GM18861 (cell line): ENCODE data around the gene USP26.
"Not testable (repeated sequence)": the region's sequence is repeated elsewhere in the genome, so short reads cannot be mapped to it uniquely, and the experiment has no call there.

Experiments
- ATAC-seq: cut with Tn5 transposase; IDR thresholded peaks from one replicate; pipeline ENCODE4 v1.9.1; 2021; ENCODE audit not compliant: unreplicated experiment

USP26 gene, protein sequence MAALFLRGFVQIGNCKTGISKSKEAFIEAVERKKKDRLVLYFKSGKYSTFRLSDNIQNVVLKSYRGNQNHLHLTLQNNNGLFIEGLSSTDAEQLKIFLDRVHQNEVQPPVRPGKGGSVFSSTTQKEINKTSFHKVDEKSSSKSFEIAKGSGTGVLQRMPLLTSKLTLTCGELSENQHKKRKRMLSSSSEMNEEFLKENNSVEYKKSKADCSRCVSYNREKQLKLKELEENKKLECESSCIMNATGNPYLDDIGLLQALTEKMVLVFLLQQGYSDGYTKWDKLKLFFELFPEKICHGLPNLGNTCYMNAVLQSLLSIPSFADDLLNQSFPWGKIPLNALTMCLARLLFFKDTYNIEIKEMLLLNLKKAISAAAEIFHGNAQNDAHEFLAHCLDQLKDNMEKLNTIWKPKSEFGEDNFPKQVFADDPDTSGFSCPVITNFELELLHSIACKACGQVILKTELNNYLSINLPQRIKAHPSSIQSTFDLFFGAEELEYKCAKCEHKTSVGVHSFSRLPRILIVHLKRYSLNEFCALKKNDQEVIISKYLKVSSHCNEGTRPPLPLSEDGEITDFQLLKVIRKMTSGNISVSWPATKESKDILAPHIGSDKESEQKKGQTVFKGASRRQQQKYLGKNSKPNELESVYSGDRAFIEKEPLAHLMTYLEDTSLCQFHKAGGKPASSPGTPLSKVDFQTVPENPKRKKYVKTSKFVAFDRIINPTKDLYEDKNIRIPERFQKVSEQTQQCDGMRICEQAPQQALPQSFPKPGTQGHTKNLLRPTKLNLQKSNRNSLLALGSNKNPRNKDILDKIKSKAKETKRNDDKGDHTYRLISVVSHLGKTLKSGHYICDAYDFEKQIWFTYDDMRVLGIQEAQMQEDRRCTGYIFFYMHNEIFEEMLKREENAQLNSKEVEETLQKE

DNA sequence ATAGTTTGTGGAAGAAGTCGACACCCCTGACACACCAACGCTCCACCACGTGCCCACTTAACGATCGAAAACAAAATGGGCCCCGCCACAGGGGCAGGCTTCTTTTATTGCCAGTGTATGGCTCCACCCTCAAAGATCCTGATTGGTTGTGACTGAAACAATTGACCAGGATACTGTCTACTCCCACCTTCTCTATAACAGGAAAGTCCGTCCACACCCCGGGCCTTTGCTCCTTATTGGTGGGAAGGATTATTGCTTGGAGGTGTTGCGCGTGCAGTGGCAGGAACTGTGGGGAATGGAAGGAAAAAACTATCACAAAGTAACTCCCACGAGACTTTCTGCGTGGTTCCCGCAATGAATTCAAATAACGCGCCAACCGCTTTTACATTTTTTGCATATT, at the start of gene USP26:
Gene USP26 (minus strand): TSS at position 79 of the 400 bp plus-strand sequence. CDS start 68,889 bp downstream, outside the sequence.
- ATAC-seq, result no peak

DNA sequence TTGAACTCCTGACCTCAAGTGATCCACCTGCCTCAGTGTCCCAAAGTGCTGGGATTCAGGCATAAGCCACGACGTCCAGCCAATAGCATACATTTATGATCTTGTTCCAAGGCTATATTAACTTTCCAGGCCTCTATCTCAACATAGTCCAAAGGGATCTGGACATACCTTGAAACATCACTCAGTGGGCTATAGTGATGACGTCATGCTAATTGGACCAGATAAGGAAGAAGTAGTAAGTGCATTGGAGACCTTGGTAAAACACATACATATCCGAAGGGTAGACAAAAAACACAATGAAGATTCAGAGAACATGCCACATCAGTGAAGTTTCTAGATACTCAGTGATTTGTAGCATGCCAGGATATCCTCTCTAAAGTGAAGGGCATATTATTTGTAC, 37.4 kb upstream of the USP26 start:
- ATAC-seq, result no peak

DNA sequence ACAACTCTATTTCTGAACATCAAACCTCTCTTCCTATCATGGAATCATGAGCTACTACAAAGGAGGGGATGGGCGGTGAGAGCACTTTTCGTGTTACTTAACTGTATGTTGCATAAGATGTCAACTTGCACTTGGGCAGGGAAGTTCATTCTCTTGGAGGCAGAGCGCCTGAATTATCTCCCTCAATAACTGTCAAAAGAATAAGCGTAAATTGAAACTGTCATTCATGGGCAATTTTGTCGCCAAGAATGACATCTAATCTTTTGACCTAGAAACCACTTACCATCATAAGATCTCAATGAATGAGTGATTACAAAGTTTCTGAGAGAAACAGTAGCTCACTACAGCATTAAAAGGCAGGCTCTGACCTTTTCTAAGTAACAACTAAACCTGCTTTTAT, 23.5 kb upstream of the USP26 start:
- no peak for ATAC-seq

DNA sequence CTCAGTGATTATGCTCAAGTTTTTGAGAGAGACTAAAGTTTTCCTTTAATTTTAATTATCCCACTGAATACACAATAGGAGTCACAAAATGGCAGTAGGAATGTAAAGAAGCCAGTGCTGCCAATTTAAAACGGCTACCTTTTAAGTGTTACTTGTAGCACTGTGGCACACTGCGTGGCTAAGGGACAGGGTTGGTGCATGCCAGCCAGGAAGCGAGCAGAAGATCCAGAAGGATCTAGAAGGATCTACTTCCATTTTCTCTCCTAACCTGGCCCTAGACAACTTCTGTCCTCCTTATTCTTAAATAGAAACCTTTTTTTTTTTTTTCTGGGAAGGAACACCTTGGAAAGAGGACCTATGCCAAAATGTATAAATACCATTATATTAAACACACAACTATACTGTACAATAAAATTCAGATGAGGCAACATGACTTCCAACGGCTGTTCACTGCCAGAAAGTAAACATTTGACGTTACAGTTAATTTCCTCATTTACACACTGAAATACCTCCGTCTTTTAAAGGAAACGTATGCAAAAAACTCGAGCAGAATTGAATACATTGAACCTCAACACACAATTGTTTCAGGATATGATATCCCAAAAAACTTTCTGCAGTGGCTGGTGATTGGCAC, 2.7 kb downstream of the USP26 start:
- no peak for ATAC-seq

DNA sequence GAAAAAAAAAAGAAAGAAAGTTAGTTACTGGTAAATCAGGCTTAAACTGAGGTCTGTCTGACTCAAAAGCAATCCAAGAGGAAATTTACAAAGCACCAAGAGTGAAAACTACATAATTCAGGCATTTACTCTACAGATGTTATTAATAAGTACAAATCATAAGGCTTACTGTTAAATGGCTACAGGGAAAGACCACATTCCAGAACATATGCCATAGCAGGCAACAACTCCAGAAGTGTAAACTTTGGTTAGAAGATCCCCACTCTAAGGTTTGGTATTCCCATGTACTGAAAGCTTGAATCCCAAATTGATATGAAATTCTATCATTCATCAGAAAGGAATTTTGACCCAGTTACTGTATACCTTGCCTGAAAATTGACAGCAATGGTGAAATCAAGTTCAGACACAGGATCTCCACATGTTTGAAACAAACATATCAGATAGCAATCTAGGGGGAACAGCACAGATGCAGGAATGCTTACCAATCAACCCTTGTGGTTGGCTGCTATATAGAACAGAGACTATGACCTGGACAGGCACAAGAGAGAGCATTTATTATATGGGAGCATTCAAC, 6.6 kb downstream of the USP26 start:
- ATAC-seq, result no peak

DNA sequence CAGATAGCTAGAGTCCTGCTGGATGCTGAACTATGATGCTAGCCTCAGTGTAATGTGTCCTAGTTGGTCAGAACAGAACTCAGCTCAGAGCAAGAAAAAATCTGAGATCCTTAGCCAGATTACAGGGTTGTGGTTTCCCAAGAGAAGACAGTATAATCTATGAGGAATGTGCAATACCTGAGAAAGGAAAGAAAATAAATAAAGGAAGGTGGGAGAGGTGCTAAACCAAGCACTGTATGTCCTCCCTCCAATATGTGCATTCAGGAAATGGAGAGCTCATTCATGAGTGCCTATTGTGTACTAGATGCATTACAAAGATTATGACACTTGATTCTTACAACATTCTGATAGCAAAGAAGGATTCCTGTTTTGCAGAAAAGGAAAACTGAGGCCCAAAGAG, 7.5 kb downstream of the USP26 start:
- ATAC-seq, result no peak

DNA sequence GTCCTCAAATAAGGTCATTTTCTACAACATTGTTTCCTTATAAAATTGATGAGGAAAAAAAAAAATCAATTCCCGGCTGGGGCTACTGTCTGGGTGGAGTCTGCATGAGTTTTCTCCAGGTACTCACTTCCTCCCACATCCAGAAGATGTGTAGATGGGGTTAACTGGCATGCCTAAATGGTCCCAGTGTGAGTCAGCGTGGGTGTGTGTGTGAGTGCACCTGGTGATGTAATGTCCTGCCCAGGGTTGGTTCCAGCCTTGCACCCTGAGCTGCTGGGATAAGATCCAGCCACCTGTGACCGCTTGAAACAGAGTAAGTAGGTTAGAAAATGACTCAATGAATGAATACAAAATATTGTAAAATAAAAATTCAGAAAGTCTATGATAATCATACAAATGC, 11.1 kb downstream of the USP26 start:
- no peak for ATAC-seq

DNA sequence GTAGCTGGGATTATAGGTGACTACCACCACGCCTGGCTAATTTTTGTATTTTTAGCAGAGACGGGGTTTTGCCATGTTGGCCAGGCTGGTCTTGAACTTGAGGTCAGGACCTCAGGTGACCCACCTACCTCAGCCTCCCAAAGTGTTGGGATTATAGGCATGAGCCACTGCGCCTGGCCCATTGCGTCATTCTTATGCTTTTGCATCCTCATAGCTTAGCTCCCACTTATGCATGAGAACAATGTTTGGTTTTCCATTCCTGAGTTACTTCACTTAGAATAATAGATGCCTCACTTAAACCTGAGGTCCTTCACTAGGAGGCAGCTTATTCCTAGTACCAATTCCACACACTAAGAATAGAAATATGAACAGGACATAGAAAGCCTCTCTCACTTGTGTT, 11.9 kb downstream of the USP26 start:
- not testable (repeated sequence) for ATAC-seq

DNA sequence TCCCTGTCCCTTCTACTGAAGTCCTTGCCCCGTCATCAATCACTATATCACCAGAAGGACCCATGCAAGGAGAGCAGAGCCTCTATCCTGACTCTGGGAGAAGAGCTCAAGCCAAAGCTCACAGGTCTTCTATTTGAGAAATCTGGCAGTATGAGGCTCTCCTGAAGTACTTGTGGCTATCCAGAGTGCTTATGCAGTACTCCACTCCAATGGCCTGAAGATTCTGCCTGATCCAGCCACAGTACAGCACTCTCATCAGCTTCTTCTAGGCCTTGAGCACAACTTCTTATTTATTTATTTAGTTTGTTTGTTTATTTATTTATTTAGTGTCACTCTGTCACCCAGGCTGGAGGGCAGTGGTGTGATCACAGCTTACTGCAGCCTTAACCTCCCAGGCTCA, 13.0 kb downstream of the USP26 start:
- ATAC-seq, result no peak

DNA sequence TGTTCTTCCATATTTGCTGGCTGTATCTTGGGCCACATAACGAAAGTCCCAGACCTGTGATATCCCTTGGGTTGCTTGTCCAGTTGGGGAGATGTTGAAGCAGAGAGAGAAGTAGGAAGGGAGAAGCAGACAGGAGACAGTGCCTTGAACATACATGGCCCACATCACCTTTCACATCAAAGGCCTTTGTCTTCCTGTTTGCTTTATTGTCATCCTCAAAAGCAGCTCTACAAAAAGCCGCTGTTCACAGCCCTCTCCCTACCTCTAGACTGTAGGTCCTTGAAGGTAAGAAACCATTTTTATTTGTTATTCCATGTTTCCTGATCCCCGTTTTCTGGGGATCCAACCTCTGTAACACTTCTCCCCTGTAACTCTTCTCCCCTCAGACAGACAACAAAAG, 14.9 kb downstream of the USP26 start:
- ATAC-seq, result no peak

DNA sequence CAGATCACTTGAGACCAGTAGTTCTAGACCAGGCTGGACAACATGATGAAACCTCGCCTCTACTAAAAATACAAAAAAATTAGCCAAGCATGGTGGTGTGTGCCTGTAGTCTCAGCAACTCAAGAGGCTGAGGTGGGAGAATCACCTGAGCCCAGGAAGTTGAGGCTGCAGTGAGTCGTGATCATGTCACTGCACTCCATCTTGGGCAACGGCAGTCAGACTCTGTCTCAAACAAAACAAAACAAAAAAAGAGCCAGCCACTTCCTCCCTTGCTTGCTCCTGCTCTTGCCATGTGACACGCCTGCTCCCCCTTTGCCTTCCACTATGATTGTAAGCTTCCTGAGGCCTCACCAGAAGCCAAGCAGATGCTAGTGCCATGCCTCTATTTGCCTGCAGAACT, 19.1 kb downstream of the USP26 start:
- ATAC-seq, result not testable (repeated sequence)

DNA sequence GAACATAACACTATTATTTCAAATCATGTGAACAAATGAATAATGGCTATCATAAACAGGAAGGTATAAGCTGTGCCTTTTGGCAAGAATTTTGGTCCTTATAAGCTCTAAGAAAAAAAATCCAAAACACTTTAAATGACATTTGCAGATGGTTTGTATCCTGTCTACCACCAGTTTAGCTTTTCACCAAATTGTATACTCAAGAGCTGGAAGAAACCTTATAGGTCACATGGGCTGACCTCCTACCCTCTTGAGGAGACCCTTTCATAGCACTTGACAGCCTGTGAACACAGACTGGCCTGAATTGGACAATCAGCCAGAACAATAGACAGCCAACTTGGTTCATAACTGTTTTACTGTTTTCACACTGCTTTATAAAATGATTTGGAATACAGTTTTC, 24.3 kb downstream of the USP26 start:
- no peak for ATAC-seq

DNA sequence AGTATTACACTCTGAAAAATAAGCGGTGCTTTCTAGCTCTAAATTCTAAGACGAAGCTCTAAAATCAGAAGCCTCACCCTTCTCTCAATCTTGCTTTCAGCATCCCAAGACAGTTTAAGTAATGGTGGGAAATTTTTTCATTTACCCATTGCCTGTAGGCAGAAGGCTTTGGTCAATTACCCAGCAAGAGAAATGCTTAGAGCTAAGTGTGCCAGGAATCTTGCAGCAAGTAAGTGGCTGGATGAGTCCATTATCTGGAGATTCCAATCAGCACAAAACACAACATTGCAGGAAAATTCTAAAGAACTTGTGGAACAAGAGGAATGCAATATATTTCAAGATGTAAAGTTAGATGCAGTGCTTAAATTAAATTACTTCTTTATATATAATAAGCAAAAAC, 28.4 kb downstream of the USP26 start:
- ATAC-seq, result no peak

DNA sequence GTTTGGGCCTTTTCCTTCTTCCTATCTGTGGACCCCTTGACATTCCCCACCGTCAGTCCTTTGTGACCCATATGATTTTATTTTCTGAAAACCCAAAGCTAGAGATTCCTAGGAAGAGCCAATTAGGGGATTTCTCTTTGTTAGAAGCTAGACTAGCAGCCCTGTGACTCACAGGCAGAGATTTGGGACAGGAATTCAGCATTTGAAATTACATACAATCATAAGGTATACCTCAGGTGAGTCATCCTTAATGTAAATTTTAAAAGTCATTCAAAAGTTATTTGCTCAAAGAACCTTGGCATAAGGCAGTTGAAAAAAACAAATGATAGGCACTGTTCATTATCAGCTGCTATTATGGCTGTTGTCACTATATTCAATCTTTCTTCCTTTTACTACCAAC, 40.6 kb downstream of the USP26 start:
- no peak for ATAC-seq

DNA sequence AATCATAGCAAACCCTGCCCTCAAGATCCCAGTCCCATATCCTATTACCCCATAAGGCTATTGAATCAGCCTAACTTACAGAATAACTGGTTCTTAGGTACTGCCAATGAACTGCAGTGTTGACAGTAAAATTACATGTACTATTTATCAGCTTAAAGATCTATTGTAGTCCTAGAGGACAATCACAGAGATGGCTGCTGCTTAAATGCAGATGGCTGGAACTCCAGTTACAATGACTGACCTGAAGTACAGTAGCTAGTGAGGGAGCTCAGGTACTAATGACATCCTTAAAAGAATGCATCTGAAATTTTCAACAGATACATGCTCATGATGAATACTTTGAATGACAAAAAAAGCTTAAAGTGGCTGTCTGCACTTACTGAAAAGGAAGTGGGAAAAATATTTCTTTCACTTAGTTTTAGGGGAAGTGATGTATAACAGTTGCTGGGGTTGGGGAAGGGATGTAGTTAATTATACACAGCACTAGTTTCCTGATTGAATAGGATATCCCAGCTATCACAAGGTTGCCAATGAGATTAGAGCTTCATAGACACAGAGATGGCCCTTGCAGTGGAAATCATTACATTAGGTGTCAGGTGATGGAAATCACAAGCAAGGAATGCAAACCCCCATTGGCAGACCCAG, 42.0 kb downstream of the USP26 start:
- no peak for ATAC-seq

DNA sequence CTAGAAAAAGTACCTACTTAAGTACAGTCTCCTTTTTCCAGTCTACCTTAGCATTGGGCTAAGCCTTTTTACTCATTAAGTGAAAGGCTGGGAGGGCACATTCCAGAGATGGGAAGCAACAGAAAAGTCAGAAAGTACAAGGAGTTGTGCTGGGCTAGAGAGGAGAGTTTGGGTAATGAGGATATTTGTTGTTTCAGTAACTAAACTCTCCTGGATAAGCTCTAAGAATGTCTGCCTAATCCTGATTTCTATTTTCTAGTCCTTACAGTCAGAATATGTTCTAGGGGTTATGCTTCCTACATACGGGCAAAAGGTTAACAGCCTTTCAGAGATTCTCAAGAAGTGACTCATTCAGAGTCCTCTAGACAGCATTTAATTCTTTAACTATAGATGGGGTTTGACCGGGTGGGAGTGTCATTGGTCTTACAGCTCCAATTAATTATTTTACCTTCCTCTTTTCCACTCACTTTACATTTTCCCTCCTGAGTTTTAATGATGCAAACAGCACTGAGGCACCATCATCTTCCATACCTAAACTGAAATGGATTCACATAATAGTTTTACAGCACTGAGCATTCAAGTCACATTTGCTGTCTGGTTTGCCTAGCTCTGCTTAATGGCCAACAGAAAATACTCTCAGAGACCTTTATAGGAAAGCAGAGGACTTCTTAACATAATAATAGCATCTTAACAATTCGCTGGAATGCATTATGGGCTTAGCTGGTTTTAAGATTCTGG, 42.9 kb downstream of the USP26 start:
- ATAC-seq, result no peak

DNA sequence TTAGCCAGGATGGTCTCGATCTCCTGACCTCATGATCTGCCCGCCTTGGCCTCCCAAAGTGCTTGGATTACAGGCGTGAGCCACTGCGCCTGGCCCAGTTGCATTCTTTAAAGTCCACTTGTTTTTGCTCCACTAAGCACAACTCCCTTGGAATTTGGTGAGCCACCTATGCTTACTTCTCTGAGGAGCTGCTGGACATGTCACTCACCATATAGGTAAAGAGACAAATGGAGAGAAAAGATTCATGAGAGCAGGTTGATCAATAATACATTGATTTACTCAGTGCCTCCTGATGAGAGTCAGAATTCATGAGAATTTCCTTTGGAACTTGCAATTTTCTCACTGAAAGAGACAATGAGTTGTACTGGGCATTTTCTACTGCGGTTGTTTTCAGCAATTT, 48.2 kb downstream of the USP26 start:
- ATAC-seq, result no peak

DNA sequence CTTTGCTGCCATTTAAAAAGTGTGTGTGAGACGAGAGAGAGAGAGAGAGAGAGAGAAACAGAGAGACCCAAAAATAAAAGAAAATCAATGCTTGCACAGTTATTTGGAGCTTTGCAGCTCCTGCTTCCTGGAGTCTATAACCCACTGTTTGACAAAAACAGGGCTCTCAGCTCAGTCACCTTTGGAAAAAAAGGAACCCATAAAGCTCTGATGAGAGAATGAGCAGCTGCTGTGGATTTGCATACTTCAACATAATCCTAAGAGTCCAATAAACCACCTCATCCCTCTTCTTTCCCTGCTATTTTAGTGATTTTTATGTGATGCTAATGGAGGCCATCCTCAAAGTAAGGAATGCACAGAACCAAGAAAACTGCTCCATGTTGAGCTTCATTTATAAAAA, 50.3 kb downstream of the USP26 start:
- ATAC-seq, result no peak

DNA sequence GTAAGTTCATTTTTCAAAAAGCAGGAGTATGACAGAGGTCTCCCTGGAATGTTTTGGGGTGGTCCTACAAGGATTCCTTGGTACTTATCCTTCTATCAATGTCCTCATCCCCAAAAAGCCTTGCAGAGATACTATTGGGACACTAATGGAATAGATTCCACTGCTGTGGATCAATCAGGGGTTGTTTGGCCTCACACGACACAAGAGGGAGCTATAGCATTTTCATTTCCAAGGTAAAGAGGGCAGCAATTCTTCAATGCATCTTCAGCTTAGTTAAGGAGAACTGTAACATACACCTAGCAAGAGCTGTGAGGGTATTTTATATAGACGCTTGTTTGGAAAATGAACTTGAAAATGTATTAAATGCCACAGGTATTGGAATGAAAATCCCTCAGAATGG, 50.9 kb downstream of the USP26 start:
- no peak for ATAC-seq

DNA sequence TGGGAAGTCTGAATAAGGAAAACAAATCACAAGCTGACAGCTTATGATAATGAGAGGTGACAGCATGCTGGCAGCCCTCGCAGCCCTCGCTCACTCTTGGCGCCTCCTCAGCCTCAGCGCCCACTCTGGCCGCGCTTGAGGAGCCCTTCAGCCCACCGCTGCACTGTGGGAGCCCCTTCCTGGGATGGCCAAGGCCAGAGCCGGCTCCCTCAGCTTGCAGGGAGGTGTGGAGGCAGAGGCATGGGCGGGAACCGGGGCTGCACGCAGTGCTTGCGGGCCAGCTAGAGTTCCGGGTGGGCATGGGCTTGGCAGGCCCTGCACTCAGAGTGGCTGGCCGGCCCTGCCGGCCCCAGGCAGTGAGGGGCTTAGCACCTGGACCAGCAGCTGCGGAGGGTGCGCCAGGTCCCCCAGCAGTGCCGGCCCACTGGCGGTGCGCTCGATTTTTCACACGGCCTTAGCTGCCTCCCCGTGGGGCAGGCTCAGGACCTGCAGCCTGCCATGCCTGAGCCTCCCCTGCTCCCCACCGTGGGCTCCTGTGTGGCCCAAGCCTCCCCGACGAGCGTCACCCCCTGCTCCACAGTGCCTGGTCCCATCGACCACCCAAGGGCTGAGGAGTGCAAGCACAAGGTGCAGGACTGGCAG, 52.6 kb downstream of the USP26 start:
- ATAC-seq, result not testable (repeated sequence)
